HepG2 (cell line): ENCODE results near the gene AKAIN1. TPM values are rescaled to one million over a fixed set of nuclear protein-coding genes. Genes with fewer than 3 reads are reported as not detected.
A peak's percentile ranks its signal among the peaks of the same experiment; 100 is the strongest.

Source experiments
- DMAP1 ChIP-seq: IDR thresholded peaks from 2 replicates; pipeline ENCODE4 v1.6.1; 2016
- E2F2 ChIP-seq: sonication (generic); formaldehyde crosslinking; IDR thresholded peaks from 2 replicates; pipeline ENCODE4 v1.4.0; 2020; ENCODE audit warnings: missing genetic modification reagents, borderline replicate concordance
- ELF4 ChIP-seq: sonication (generic); formaldehyde crosslinking; IDR thresholded peaks from 2 replicates; pipeline ENCODE4 v1.5.0; 2020; ENCODE audit warnings: missing genetic modification reagents, mild to moderate bottlenecking, moderate library complexity, borderline replicate concordance
- ETV6 ChIP-seq: sonication (generic); formaldehyde crosslinking; conservative IDR thresholded peaks from 2 replicates; pipeline ENCODE4 v1.4.0; 2020; ENCODE audit warnings: missing genetic modification reagents
- HNF1B ChIP-seq: sonication (generic); formaldehyde crosslinking; IDR thresholded peaks from 2 replicates; pipeline ENCODE4 v1.5.1; 2020; ENCODE audit warnings: mild to moderate bottlenecking, moderate library complexity, missing genetic modification reagents
- HOXA5 ChIP-seq: sonication (generic); formaldehyde crosslinking; IDR thresholded peaks from 2 replicates; pipeline ENCODE4 v1.4.0; 2020; ENCODE audit warnings: missing genetic modification reagents
- HOXA7 ChIP-seq: sonication (generic); formaldehyde crosslinking; IDR thresholded peaks from 2 replicates; pipeline ENCODE4 v1.8.1; 2022; ENCODE audit warnings: mild to moderate bottlenecking, missing genetic modification reagents, moderate library complexity
- HOXD1 ChIP-seq: sonication (generic); formaldehyde crosslinking; IDR thresholded peaks from 2 replicates; pipeline ENCODE4 v1.5.0; 2020; ENCODE audit warnings: missing genetic modification reagents
- KLF12 ChIP-seq: sonication (generic); formaldehyde crosslinking; IDR thresholded peaks from 2 replicates; pipeline ENCODE4 v1.4.0; 2020; ENCODE audit warnings: missing genetic modification reagents, borderline replicate concordance
- NR2C2 ChIP-seq: sonication (generic); formaldehyde crosslinking; IDR thresholded peaks from 2 replicates; pipeline ENCODE4 v1.4.0; 2020; ENCODE audit warnings: missing genetic modification reagents, mild to moderate bottlenecking, moderate library complexity, borderline replicate concordance
- PAWR ChIP-seq: sonication (generic); formaldehyde crosslinking; IDR thresholded peaks from 2 replicates; pipeline ENCODE4 v1.4.0; 2020; ENCODE audit warnings: missing genetic modification reagents, mild to moderate bottlenecking, borderline replicate concordance
- RORA ChIP-seq: sonication (generic); formaldehyde crosslinking; IDR thresholded peaks from 2 replicates; pipeline ENCODE4 v1.5.0; 2020; ENCODE audit warnings: mild to moderate bottlenecking, missing genetic modification reagents, moderate library complexity
- SMC3 ChIP-seq: IDR thresholded peaks from 2 replicates; pipeline ENCODE4 v1.6.1; 2011; ENCODE audit warnings: low read length, improper control_type of control experiment
- TBX3 ChIP-seq: fragments of 450-650 bp; IDR thresholded peaks from 2 replicates; pipeline ENCODE4 v1.6.1; 2017; ENCODE audit warnings: antibody characterized with exemption, mild to moderate bottlenecking, inconsistent platforms, borderline replicate concordance
- TCF12 ChIP-seq, 2 experiments: fragments of 450-650 bp in 1 of 2; sonication (generic) in 1 of 2; formaldehyde crosslinking in 1 of 2; IDR thresholded peaks; 2 replicates each; pipeline versions ENCODE4 v1.6.1 to v1.8.0; 2017 to 2022; ENCODE audit warnings: antibody characterized with exemption in 1 of 2, mild to moderate bottlenecking in 1 of 2, missing genetic modification reagents in 1 of 2, moderate library complexity in 1 of 2
- TCF7 ChIP-seq: sonication (generic); IDR thresholded peaks from 2 replicates; pipeline ENCODE4 v1.6.1; 2016; ENCODE audit warnings: antibody characterized with exemption, low read depth
- TGIF2 ChIP-seq: IDR thresholded peaks from 2 replicates; pipeline ENCODE4 v1.6.1; 2016; ENCODE audit warnings: control low read depth, missing compliant biosample characterization
- THAP8 ChIP-seq: sonication (generic); formaldehyde crosslinking; IDR thresholded peaks from 2 replicates; pipeline ENCODE4 v1.5.1; 2020; ENCODE audit warnings: missing genetic modification reagents, mild to moderate bottlenecking, borderline replicate concordance
- ZFP91 ChIP-seq: sonication (generic); formaldehyde crosslinking; IDR thresholded peaks from 2 replicates; pipeline ENCODE4 v1.9.0; 2022; ENCODE audit warnings: missing genetic modification reagents, mild to moderate bottlenecking, borderline replicate concordance
- ZNF432 ChIP-seq: sonication (generic); formaldehyde crosslinking; IDR thresholded peaks from 2 replicates; pipeline ENCODE4 v1.5.0; 2020; ENCODE audit warnings: missing genetic modification reagents, mild to moderate bottlenecking, borderline replicate concordance
- ZNF503 ChIP-seq: sonication (generic); formaldehyde crosslinking; IDR thresholded peaks from 2 replicates; pipeline ENCODE4 v1.4.0; 2020; ENCODE audit warnings: missing genetic modification reagents
- ZNF766 ChIP-seq: sonication (generic); formaldehyde crosslinking; IDR thresholded peaks from 2 replicates; pipeline ENCODE4 v1.5.0; 2020; ENCODE audit warnings: missing genetic modification reagents, borderline replicate concordance
- ZNF780A ChIP-seq: sonication (generic); formaldehyde crosslinking; IDR thresholded peaks from 2 replicates; pipeline ENCODE4 v1.8.0; 2022; ENCODE audit warnings: mild to moderate bottlenecking, missing genetic modification reagents, moderate library complexity
- ZNF788 ChIP-seq: sonication (generic); formaldehyde crosslinking; IDR thresholded peaks from 2 replicates; pipeline ENCODE4 v1.5.0; 2020; ENCODE audit warnings: mild to moderate bottlenecking, missing genetic modification reagents, borderline replicate concordance
- polyA plus RNA-seq, 8 experiments: library from polyadenylated mRNA; depleted of rRNA in 3 of 8; stranded (reverse) in 7 of 8; unstranded in 1 of 8; fragments of >200 nt; fragmentation: Illumina TruSeq in 4 of 8; extraction: Trizol in 4 of 8; gene quantifications; 2 replicates each; pipeline versions ENCODE4 v1.2.1 to v1.2.3, GENCODE V29; 2011 to 2016; ENCODE audit warnings: low read depth in 4 of 8, missing spikeins in 1 of 8, mixed read lengths in 1 of 8; ENCODE audit not compliant: insufficient read depth in 1 of 8
- total RNA-seq, 5 experiments: library from RNA; depleted of rRNA; stranded (reverse); fragments of >200 nt; fragmentation: Illumina TruSeq; extraction: Trizol; gene quantifications; 2 replicates each; pipeline ENCODE4 v1.2.3, GENCODE V29; 2016; ENCODE audit warnings: low read depth in 1 of 5

AKAIN1 gene
- total and polyA plus RNA-seq, 2 of the 13 experiments (the other 11 are each of a cell fraction or from before 2014, with no cell fraction given), result not detected

GRCh38 chr18:5237083-5237722, 40.1 kb upstream of the AKAIN1 start (continued):
- TF ChIP-seq TBX3 (no peak), TCF12 (IDR thresholded peaks at IDR 0.05) (no peak), TCF12 (CRISPR knock-in tag; IDR thresholded peaks at IDR 0.05) (no peak), ETV6 (CRISPR knock-in tag) (no peak), KLF12 (CRISPR knock-in tag) (no peak), SMC3 (no peak), ZNF788 (no peak), ZNF780A (no peak), PAWR (no peak), ELF4 (no peak), THAP8 (CRISPR knock-in tag) (no peak), TCF7 (no peak), DMAP1 (CRISPR knock-in tag) (no peak), E2F2 (CRISPR knock-in tag) (no peak), RORA (CRISPR knock-in tag) (no peak), HOXA5 (CRISPR knock-in tag) (no peak), ZNF432 (CRISPR knock-in tag) (no peak), ZNF766 (CRISPR knock-in tag) (no peak), ZFP91 (CRISPR knock-in tag) (no peak), NR2C2 (CRISPR knock-in tag) (no peak), HOXD1 (CRISPR knock-in tag) (no peak), HNF1B (peak; percentile 71; the same call in 1 of the 2 replicates), HOXA7 (CRISPR knock-in tag) (no peak), TGIF2 (CRISPR knock-in tag) (peak; percentile 90), ZNF503 (CRISPR knock-in tag) (no peak)
